GM18519 (cell line): Measurements from ENCODE around the gene ARHGAP23.
"Not testable (repeated sequence)": the region's sequence is repeated elsewhere in the genome, so short reads cannot be mapped to it uniquely, and the experiment has no call there.

ENCODE experiments used
- ATAC-seq: cut with Tn5 transposase; IDR thresholded peaks from one replicate; pipeline ENCODE4 v1.9.1; 2021; ENCODE audit warnings: mild to moderate bottlenecking, moderate library complexity; ENCODE audit not compliant: unreplicated experiment, low FRiP score

The ARHGAP23 gene

DNA sequence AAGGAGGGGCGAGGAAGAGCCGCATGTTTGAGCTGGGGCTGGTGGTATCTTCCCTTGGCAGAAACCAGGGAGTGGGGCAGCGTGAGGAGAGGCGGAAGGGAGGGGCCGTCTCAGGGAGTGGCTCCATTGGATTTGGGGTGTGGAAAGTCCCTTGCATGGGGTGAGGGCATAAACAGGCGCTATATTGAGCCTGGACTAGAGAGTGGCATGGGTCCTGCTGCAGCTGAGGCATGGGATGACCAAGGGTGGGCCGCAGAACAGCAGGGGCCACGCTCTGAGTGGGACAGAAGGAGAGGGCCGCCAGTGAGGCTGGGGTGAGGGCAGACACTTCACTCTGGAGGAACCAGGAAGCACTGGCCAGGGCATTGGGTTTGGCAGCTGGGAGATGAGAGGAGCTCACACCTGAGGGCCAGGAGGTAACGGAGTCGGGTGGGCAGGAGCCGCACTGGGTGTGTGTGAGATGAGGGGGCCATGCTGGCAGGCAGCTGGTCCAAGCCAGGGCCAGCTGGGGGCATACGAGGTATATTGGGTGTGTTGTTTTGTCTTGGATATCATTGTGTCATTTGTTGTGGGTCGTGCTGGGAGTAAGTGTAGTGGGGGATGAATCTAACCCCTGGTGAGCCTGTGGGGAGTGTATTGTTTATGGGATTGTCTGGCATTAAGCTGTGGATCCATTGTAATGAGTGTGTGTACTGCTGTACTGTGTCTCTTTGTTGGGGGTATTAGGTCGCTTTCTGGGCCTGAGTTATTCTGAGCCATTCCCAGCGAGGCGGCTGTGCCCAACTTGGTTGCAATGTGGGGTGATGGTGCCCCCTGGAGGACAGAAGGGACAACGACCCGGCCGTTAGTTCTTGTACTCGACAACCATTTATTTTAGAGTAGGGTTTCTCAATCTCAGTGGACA lies 56.2 kb downstream of the ARHGAP23 start:
- ATAC-seq = not testable (repeated sequence)

DNA sequence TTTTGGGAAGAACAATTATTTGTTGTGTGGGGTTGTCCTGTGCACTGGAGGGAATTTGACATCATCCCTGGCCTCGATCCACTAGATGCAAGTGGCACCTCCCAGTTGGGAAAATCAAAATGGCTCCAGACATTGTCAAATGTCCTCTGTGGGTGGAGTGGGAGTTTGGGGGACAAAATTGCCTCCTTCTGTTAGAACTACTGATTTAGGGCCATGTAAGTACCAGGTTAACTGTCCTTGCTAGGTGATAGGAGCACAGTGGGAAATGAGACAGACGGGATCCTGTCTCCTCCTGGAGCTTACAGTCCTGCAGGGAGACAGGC lies 56.8 kb downstream of the ARHGAP23 start:
- no peak for ATAC-seq

DNA sequence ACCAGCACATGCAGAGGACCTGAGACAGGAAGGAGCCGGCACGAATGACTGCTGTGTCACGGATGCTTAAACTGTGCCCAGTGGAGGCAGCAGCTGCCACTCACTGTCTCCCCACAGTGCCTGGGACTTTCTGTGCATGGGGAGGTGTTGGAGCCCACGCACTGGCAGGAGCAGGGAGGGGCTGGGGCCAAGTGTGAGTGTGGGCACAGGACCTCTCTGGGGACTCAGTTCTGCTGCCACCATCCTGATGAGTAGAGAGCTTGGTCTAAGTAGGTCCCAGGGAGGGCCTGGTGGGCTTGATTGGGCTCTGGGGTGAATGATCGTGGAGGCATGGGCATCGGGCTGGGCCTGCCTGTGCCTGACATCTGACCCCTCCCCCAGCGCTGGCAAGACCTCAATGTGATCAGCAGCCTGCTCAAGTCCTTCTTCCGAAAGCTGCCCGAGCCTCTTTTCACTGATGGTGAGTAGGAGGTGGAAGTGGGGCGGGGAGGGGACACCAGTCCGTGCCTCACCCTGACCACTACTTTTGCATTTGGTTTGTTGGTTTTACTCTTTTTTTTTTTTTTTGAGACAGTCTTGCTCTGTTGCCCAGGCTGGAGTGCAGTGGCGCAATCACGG lies 57.5 kb downstream of the ARHGAP23 start:
- ATAC-seq = not testable (repeated sequence)

DNA sequence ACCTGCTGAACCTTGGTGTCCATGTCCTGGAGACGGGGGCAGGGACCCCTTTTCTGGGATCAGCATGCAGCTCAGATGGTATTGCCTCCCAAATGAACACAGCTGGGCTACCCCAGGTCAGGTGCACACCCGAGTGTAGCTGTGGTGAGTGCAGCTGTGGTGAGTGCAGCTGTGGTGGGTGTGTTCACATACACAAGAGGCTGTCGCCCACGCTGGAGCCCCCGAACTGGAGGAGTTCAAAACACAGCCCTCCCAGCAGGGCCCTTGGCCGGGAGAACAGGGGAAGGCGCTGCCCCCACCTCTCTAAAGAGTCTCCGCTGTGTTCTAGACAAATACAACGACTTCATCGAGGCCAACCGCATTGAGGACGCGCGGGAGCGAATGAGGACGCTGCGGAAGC lies 61.5 kb downstream of the ARHGAP23 start:
- not testable (repeated sequence) for ATAC-seq

DNA sequence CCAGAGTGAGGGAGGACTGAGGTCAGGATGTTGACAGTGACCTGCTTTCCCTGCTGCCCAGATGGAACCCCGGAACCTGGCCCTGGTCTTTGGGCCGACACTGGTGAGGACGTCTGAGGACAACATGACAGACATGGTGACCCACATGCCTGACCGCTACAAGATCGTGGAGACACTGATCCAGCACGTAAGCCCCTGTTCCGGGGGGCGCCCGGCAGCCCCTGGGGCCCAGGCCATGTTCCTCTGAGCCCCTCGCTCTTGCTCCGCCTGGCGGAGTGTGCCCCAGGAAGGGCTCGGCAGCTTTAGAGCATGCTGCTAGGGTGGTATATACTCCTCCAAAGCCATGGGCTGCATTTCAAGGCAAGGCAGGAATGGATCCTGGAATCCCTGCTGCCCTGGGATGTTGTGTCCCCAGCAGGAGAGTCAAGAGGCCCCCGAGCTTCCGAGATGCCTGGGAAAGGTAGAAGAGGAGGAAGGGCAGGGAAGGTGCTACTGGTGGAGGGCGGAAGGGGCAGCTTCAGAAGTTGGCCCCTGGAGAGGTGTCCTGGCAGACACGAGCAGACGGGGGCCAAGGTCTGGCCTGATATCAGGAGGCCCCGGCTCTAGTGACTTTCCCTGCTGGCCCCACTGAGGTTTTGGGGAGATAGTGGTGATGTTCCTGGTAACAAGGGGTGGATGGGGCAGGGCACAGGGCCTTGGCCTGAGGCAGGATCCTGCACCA lies 63.2 kb downstream of the ARHGAP23 start:
- ATAC-seq = not testable (repeated sequence)

DNA sequence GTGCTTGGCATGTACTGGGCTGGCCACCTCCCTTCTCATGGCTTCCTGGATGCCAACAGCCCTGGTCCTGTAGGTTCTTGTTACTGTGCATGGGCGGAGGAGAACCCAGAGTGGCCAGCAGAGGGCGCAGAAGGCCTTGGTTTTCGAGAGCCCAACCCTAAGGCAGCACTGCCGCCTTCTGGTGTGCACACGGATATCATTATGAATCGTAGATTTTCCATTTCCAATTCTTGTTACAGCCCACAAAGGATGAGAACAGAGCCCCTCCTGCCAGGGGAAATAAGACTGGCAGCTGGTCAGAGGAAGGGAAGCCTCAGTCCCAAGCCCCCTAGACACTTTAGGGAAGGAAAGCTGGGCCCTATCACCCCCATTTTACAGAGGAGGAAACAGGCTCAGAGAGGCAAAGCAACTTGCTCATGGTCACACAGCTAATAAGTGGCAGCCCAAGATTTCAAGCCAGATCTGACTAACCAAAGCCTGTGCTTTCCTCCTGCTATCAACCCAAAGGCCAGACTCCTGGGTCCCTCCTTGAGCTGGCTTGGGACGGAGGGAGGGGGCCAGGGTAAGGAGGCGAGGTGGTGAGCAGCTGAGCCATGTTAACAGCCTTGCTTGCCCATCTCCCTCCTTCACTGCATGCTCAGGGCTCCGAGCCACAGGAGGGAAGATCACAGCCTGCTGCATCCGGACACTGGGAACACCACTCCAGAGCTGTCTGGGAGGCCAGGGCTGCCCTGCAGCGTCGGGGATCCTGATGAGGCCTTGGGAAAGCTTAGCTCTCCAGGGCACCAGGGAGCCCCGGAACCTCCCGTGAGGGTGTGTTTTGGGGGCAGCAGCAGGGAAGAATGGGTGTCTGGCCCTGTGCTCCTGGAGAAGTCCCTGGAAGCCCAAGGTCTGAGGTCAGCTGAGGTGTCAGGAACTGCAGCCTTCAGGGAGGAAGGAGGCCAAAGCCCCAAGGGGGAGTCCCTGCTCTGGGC lies 64.1 kb downstream of the ARHGAP23 start:
- ATAC-seq = not testable (repeated sequence)

DNA sequence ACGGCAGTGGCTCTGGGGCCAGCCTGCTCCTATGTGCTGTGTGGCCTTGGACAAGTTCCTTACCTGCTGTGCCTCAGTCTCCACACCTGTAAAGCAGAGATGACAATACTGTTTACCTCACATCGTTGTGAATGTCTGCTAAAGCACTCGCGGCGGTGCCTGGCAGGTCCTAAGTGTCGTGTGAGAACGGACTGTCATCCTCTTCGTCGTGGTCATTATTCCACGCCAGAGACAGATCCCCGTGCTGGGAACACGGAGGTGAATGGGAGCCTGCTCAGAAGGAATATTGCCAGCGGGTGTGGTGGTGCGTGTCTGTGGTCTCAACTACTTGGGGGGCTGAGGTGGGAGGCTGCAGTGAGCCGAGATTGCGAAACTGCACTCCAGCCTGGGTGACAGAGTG lies 65.9 kb downstream of the ARHGAP23 start:
- ATAC-seq = not testable (repeated sequence)

DNA sequence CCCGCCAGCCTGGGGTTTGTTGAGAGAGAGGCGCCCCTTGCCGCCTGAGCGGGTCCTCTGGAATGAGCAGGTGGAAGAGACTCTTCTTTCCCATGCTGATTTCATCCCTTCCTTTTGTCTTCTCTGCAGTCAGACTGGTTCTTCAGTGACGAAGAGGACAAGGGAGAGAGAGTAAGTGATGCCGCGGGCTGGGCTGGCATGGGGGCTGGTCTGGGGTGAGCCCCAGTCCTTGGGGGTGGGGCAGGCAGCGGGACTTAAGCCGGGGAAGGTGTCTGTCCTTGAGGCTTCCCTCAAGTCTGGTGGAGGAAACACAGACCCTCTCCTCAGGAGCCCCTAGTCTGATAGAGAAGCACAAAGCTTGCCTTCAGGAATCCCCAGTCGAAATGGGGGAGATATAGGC lies 69.4 kb downstream of the ARHGAP23 start:
- ATAC-seq = not testable (repeated sequence)

DNA sequence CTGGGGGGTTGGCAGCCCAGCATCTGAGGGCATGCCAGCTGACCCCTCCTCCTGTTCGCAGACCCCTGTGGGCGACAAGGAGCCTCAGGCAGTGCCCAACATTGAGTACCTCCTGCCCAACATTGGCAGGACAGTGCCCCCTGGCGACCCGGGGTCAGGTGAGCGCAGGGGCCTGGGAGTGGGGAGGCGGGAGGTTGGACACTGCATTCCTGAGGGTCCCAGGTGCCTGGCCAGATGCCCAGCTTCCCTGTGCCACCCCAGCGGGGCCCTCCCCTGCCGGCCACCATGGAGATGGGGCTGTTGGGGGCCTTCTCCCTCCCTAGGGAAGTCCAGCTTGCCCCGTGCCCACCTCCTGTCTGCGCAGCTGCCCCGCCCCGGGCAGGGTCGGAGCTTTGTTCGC lies 70.1 kb downstream of the ARHGAP23 start:
- no peak for ATAC-seq

DNA sequence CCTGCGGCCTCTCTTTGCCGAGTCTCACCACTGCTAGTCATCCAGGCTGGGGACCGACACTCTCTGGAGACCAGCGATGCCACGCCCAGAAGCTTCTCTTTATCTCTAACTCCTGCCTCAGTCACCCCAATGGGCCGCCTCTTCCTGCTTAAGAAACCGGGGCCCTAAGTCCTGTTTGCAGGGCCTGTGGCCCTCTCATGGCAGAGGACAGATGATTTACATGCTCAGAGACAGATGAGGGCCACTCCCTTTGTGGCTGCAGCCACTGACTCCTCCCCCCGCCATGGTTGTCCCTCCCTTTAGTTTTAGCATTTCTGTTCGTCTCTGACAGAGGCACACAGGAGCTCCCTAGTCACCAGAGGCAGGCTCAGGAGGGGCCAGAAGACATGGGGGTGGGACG lies 71.0 kb downstream of the ARHGAP23 start:
- not testable (repeated sequence) for ATAC-seq

DNA sequence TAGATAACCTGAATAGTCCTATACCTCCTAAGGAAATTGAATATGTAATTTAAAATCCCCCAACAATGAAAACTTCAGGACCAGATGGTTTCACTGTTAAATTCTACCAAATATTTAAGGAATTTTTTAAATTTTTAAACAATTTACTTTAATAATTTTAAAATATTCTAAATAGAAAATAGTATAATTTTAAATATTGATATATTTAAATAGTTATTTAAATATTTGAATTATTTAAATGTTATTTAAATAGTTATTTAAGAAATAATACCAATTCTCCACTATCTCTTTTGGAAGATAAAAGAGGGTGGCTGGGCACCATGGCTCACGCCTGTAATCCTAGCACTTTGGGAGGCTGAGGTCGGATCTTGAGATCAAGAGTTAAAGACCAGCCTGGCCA lies 73.5 kb downstream of the ARHGAP23 start:
- not testable (repeated sequence) for ATAC-seq

DNA sequence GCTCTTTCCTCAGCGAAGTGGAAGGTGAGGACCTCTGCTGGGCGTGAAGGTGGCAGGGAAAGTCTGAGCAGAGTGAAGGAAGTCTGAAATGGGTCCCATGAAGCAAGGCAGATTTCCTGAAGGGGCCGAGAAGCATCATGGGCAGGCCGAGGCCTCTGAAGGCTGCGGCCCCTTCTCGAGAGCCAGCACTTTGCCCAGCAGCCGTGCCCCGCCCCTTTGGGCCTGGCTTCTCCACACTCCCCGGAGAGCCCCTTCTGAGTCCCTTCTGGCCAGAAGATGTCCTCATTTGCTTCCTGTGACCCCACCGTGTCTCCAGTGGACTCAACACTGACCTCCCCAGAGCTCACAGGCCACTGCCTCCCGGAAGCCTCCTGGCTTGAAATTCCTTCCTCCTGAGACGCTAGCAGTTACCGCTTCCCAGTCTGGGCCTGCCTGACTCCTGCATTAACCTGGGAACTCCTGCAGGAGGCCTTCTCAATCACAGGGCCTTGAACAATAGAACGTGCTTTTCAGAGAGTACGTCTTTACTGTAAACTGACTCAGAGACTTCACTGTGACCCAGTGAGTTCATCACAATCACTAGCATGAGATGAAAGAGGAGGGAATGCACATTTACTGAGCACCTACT lies 75.1 kb downstream of the ARHGAP23 start:
- ATAC-seq = not testable (repeated sequence)

DNA sequence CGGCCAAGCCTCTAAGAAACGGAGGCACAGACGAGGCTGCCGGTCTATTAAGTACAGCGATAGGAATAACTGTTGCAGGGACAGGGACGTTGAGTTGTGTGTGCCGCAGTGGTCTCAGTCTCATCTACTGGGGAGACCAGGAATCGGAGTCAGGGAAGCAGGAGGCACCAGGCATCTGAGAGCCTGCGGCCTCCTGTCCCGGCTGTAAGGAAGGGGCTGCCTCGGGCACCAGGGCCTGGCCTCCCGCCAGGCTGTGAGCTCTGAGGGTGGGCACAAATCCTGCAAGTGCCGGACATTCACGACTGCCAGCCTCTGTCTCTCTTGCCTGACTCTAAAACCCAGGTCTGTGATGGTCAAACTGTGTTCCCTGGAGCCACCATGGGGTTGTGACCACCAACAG lies 76.0 kb downstream of the ARHGAP23 start:
- ATAC-seq = no peak

DNA sequence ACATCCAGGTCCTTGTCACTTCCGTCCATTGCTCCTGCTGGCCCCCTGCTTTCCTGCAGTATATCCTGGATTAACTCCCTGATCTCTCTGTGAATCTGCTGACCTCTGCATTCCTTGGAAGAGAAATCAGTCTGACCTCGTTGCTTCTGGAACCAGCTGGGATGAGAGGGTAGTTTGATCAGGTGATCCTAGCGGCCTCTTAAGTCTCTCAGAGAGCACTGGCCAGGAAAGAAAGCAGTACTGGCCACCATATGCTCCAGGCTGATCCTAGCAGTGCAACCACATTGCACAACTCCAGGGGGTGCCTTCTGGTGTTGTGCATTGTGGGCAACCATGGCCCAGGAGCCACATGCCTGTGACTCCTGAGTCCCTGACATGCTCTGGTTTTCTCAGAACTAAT lies 79.2 kb downstream of the ARHGAP23 start:
- ATAC-seq = no peak

DNA sequence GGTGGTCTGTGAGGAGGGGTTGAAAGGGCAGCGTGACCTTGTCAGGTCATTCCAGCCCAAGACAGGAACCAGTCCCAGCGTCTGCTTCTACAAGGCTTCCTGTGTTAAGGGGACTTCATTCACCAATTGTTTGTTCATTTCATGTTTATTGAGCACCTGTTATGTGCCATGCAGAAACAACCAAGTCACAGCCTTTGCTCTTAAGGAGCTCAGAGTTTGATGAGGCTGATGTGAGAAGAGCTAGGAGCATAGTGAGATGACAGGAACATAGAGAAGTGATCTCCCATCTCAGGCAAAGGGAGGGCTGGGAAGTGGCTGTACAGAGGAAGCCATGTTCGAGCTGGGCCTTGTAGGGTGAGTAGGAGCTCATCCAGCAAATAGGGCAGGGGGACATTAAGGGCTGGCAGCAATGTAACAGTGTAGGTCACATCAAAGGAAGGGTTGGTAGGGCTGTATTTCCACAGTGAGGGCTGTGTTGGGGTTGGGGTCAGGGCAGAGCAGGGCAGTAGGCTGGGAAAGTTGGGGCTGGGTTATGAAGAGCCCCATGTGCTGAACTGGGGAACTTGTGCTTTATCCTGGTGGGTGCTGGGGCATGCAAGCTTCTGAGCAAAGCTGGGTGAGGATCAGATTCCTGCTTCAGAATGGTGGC lies 79.8 kb downstream of the ARHGAP23 start:
- ATAC-seq = no peak

DNA sequence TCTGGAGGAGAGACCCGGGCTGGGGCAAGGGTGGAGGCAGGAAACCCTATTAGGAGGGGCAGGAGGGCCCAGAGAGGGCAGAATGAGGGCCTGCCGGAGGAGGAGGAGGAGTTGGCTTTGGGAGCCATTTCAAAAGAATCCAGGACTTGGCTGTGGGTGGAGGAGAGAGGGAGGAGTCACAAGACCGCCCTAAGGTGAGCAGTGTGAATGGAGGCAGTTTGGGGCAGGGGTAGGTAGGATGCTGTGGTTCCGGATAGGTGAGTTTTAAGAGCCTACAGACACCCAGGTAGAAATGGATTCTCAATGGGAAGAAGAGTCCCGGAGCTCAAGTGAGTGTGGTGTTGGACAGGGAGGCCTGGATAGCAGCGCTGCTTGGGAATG lies 80.3 kb downstream of the ARHGAP23 start:
- no peak for ATAC-seq

DNA sequence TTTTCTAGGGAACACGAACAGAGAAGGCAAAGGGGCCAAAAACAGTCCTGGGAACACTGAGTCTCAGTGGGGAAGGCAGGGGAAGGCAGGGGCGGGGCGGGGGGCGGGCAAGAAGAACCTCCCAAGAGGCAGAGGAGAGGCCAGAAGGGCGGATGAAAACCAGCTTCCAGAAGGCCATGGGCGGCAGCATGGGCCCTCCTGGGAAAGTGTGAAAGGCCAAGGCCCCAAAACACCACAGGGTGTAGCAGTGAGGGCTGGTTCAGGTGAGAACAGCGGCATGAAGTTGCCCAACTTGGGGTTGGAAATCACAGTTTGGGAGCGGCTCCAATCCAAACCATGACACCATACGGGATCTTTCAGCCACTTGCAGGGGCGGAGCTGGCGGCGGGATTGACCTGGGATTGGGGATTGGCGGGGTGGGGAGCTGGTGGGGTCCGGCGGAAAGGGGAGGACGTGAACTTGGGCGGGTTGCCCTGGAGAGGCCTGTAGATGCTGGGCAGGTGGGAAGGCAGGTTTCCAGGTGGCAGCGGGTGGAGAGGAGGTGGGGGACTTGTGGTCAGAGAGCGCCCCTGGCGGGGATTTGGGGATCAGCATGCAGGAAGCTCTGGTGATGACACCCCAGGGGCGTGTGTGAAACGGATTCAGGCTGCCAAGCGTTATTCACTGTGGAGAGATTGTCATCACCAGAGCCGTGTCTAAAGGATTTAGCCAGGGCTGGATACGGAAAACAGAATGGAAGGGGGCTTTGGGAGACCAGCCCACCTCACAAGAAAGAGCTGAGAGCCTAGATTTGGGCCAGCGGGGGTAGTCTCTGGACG lies 80.9 kb downstream of the ARHGAP23 start:
- ATAC-seq = no peak

DNA sequence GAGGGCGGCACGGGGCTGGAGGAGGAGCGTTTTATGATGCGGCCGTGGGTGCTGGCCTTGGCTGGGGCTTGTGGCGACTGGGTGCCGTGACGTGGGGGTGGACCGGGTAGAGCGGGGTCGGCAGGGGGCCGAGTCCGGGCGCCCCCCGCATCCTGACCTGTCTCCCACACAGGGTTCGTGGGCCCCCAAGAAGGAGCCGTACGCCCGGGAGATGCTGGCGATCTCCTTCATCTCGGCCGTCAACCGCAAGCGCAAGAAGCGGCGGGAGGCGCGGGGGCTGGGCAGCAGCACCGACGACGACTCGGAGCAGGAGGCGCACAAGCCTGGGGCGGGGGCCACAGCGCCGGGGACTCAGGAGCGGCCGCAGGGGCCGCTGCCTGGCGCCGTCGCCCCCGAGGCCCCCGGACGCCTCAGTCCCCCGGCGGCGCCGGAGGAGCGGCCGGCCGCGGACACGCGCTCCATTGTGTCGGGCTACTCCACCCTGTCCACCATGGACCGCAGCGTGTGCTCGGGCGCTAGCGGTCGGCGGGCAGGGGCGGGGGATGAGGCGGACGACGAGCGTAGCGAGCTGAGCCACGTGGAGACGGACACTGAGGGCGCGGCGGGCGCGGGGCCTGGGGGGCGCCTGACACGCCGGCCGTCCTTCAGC lies 81.6 kb downstream of the ARHGAP23 start:
- ATAC-seq = no peak
